Measurements from ENCODE around the gene NOTUM.

The NOTUM gene

GRCh38 chr17:81961087-81961511 lies at the start of gene NOTUM:
Gene NOTUM (minus strand): TSS chr17:81961187. CDS start chr17:81960909, 278 bp downstream.
- Histone ChIP-seq H3K36me3 (ENCODE audit: insufficient read depth, low read length) (no peaks in the 10 kb centered on the region), H3K9me3 (ENCODE audit: insufficient read depth, low read length, severe bottlenecking) (no peaks in the 10 kb centered on the region), H4K20me1 (ENCODE audit: insufficient read depth, low read length) (no peaks in the 10 kb centered on the region), H2AFZ (ENCODE audit: low read depth, low read length) (no peak within 1 kb of the TSS), H3K4me3 (ENCODE audit: low read depth in 1 of 2, low read length in 2 of 2) (no peak within 1 kb of the TSS), H3K27me3 (ENCODE audit: insufficient read depth, low read length, poor library complexity) (peaks cover 20% of the 10 kb centered on the region), H3K4me1 (ENCODE audit: insufficient read depth, low read length) (peaks cover 6% of the 10 kb centered on the region), H3K4me2 (ENCODE audit: insufficient read depth, low read length) (no peak within 1 kb of the TSS), H3K79me2 (ENCODE audit: insufficient read depth, low read length) (no peaks in the 10 kb centered on the region), H3K27ac (ENCODE audit: low read length) (no peak within 1 kb of the TSS), H3K9ac (ENCODE audit: low read depth, low read length) (no peak within 1 kb of the TSS)
- TF ChIP-seq, protein P1, sequence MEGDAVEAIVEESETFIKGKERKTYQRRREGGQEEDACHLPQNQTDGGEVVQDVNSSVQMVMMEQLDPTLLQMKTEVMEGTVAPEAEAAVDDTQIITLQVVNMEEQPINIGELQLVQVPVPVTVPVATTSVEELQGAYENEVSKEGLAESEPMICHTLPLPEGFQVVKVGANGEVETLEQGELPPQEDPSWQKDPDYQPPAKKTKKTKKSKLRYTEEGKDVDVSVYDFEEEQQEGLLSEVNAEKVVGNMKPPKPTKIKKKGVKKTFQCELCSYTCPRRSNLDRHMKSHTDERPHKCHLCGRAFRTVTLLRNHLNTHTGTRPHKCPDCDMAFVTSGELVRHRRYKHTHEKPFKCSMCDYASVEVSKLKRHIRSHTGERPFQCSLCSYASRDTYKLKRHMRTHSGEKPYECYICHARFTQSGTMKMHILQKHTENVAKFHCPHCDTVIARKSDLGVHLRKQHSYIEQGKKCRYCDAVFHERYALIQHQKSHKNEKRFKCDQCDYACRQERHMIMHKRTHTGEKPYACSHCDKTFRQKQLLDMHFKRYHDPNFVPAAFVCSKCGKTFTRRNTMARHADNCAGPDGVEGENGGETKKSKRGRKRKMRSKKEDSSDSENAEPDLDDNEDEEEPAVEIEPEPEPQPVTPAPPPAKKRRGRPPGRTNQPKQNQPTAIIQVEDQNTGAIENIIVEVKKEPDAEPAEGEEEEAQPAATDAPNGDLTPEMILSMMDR (IDR thresholded peaks at IDR 0.05; ENCODE audit: borderline replicate concordance, extremely low read depth, low read length, poor library complexity, severe bottlenecking) = peak; percentile 30
- no peak for TF ChIP-seq EZH2 (IDR thresholded peaks at IDR 0.05; ENCODE audit: borderline replicate concordance, low read depth, low read length, severe bottlenecking)
- peak; percentile 45 for DNase-seq
- peak; percentile 50; the same call in 2 of the 3 replicates for ATAC-seq (ENCODE audit: insufficient read depth, low read depth)

DNA sequence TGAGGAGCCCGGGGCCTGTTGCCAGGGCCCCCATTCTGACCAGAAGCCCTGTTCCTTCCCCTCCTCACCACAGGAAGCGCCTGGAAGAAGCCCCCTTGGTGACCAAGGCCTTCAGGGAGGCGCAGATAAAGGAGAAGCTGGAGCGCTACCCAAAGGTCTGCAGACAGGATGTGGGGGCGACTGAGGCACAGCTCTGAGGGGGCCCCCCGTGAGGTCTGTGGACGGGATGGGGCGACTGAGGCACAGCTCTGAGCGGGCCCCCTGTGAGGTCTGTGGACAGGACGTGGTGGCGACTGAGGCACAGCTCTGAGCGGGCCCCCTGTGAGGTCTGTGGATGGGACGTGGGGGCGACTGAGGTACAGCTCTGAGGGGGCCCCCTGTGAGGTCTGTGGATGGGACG lies 48.4 kb upstream of the NOTUM start:
- Histone ChIP-seq H3K79me2 (ENCODE audit: insufficient read depth, low read length) (no peaks in the 10 kb centered on the region), H3K36me3 (ENCODE audit: insufficient read depth, low read length) (no peaks in the 10 kb centered on the region)

DNA sequence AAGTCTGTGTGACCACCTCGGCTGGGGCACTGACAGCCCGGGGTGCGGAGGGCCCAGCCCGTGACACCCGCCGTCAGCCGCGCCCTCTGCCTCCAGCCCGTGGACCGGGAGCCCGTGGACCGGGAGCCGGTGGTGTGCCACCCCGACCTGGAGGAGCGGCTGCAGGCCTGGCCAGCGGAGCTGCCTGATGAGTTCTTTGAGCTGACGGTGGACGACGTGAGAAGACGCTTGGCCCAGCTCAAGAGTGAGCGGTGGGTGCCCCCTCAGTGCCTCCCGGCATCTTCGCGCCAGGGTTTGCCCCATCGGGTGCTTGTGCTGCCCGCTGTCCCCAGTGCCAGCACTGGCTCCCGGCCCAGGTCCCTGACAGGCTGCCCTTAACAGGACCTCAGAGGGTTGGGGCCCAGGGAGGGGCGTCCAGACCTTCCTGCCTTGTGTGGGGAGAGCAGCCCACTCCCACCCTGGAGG lies 48.0 kb upstream of the NOTUM start:
- Histone ChIP-seq H3K79me2 (ENCODE audit: insufficient read depth, low read length) (no peaks in the 10 kb centered on the region), H3K4me1 (ENCODE audit: insufficient read depth, low read length) (no peaks in the 10 kb centered on the region), H4K20me1 (ENCODE audit: insufficient read depth, low read length) (0 out of 2 replicates have a peak, but pooled peaks cover 4% of the 10 kb centered on the region), H3K4me3 (ENCODE audit: low read depth in 1 of 2, low read length in 2 of 2) (no peak overlapping the region), H3K36me3 (ENCODE audit: insufficient read depth, low read length) (no peaks in the 10 kb centered on the region), H2AFZ (ENCODE audit: low read depth, low read length) (no peak overlapping the region), H3K9me3 (ENCODE audit: insufficient read depth, low read length, severe bottlenecking) (no peaks in the 10 kb centered on the region), H3K27me3 (ENCODE audit: insufficient read depth, low read length, poor library complexity) (no peaks in the 10 kb centered on the region), H3K9ac (ENCODE audit: low read depth, low read length) (no peak overlapping the region), H3K4me2 (ENCODE audit: insufficient read depth, low read length) (no peak overlapping the region), H3K27ac (ENCODE audit: low read length) (no peak overlapping the region)
- DNase-seq = no peak
- no peak for ATAC-seq (ENCODE audit: insufficient read depth, low read depth)
- TF ChIP-seq EZH2 (IDR thresholded peaks at IDR 0.05; ENCODE audit: borderline replicate concordance, low read depth, low read length, severe bottlenecking) = no peak
- TF ChIP-seq, protein P1 (IDR thresholded peaks at IDR 0.05; ENCODE audit: borderline replicate concordance, extremely low read depth, low read length, poor library complexity, severe bottlenecking) = no peak

More for the DNA sequence above, 48.4 kb upstream of the NOTUM start:
- TF ChIP-seq, protein P1 (IDR thresholded peaks at IDR 0.05; ENCODE audit: borderline replicate concordance, extremely low read depth, low read length, poor library complexity, severe bottlenecking) = no peak
- TF ChIP-seq EZH2 (IDR thresholded peaks at IDR 0.05; ENCODE audit: borderline replicate concordance, low read depth, low read length, severe bottlenecking) = no peak
- Histone ChIP-seq H3K9ac (ENCODE audit: low read depth, low read length) (no peak overlapping the region), H3K9me3 (ENCODE audit: insufficient read depth, low read length, severe bottlenecking) (no peaks in the 10 kb centered on the region), H3K27ac (ENCODE audit: low read length) (no peak overlapping the region), H3K27me3 (ENCODE audit: insufficient read depth, low read length, poor library complexity) (no peaks in the 10 kb centered on the region), H4K20me1 (ENCODE audit: insufficient read depth, low read length) (0 out of 2 replicates have a peak, but pooled peaks cover 4% of the 10 kb centered on the region), H3K4me1 (ENCODE audit: insufficient read depth, low read length) (no peaks in the 10 kb centered on the region), H3K4me3 (ENCODE audit: low read depth in 1 of 2, low read length in 2 of 2) (no peak overlapping the region), H3K4me2 (ENCODE audit: insufficient read depth, low read length) (no peak overlapping the region), H2AFZ (ENCODE audit: low read depth, low read length) (no peak overlapping the region)
- ATAC-seq (ENCODE audit: insufficient read depth, low read depth) (no peak), DNase-seq (no peak)

Data from DND-41 (cell line).